Neural crest cell (in vitro differentiated cells): ENCODE results near the gene SUCLG2. TPM values are rescaled to one million over a fixed set of nuclear protein-coding genes. Genes with fewer than 3 reads are reported as not detected.

ENCODE experiments used
- DNase-seq: peaks from one replicate; pipeline ENCODE4 v3.0.0; 2021; ENCODE audit warnings: low read depth, mixed read lengths, low spot score
- H3K27ac Mint-ChIP-seq: one replicate; pipeline ENCODE4 v1.8.0; 2021; ENCODE audit warnings: mild to moderate bottlenecking, mixed read lengths; ENCODE audit not compliant: unreplicated experiment
- H3K27me3 Mint-ChIP-seq: 2 replicates; pipeline ENCODE4 v1.8.0; 2021; ENCODE audit warnings: low read depth, mild to moderate bottlenecking, mixed read lengths
- H3K36me3 Mint-ChIP-seq: 2 replicates; pipeline ENCODE4 v1.8.0; 2021; ENCODE audit warnings: low read depth, mild to moderate bottlenecking, mixed read lengths
- H3K4me1 Mint-ChIP-seq: 2 replicates; pipeline ENCODE4 v1.8.0; 2021; ENCODE audit warnings: mixed read lengths
- H3K4me3 Mint-ChIP-seq: one replicate; pipeline ENCODE4 v1.8.0; 2021; ENCODE audit warnings: mild to moderate bottlenecking, mixed read lengths
- H3K9me3 Mint-ChIP-seq: 2 replicates; pipeline ENCODE4 v1.8.0; 2021; ENCODE audit warnings: mixed read lengths
- CTCF ChIP-seq: fragments of 200-600 bp; sonication (generic); conservative IDR thresholded peaks from 2 replicates; pipeline ENCODE4 v1.5.0; 2021; ENCODE audit warnings: antibody characterized with exemption, mild to moderate bottlenecking
- total RNA-seq: library from RNA; stranded (reverse); gene quantifications from 2 replicates; pipeline ENCODE4 v1.2.1, GENCODE V29; 2021

SUCLG2 gene
- total RNA-seq, 1 donor from 2014 or later = 36.4 TPM

DNA sequence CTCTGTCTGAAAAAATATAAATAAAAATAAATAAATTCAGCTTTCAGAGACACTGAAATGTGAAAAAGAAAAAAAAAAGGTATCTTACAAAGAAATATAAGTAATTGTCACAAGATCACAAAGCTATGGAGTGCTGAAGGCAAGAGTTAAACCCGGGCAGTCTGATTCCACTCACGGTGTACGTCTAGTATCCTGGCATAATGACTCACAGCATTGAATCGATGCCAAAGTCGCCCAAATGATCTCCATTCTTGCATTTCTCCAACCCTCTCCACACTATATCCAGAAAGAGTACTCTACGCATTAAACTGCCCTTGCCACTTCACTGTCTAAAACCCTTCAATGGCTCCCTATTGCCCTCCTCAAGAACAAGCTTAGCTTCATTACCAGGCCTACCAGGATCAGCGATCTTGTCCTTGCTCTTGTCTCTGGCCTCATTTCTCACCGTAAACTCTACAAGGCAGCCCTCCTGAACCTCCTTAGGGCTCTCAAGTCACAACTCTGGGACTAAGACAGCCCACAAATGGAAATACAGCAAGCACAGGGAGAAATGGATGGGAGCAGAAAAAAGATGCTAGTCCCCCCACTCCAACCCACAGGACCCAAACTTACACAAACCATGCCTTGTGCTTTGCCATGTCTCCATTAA is 7.7 kb downstream of the SUCLG2 start:
- H3K4me3 Mint-ChIP-seq = no peak overlapping the region
- no peak for DNase-seq
- peaks cover 11% of the 10 kb centered on the region for H3K36me3 Mint-ChIP-seq
- H3K27ac Mint-ChIP-seq = no peak overlapping the region
- H3K27me3 Mint-ChIP-seq = no peaks in the 10 kb centered on the region
- H3K9me3 Mint-ChIP-seq = no peaks in the 10 kb centered on the region
- no peak for TF ChIP-seq CTCF
- H3K4me1 Mint-ChIP-seq = peaks cover 29% of the 10 kb centered on the region

GRCh38 chr3:67644827-67645226 is 9.6 kb downstream of the SUCLG2 start:
- H3K27me3 Mint-ChIP-seq = no peaks in the 10 kb centered on the region
- no peak for TF ChIP-seq CTCF
- H3K9me3 Mint-ChIP-seq = no peaks in the 10 kb centered on the region
- peaks cover 12% of the 10 kb centered on the region for H3K36me3 Mint-ChIP-seq
- peaks cover 17% of the 10 kb centered on the region for H3K4me1 Mint-ChIP-seq
- H3K4me3 Mint-ChIP-seq = no peak overlapping the region
- no peak for DNase-seq
- no peak overlapping the region for H3K27ac Mint-ChIP-seq

DNA sequence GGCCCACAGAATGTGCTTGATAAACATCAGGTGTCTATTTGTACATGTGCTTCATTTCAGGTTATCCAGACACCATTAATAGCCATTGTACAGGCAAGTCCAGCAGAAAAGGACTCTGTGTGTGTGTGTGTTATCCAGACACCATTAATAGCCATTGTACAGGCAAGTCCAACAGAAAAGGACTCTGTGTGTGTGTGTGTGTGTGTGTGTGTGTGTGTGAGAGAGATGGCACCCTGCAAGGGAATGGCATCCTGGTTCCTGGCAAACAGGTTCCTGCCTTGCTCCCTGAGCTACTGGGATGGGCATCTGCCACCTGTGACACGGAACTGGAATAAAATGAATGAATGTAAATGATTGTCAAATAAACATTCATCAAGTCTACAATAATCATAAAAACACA is 11.7 kb downstream of the SUCLG2 start:
- DNase-seq = no peak
- TF ChIP-seq CTCF = no peak
- H3K9me3 Mint-ChIP-seq = no peaks in the 10 kb centered on the region

GRCh38 chr3:67642190-67642589 is 12.2 kb downstream of the SUCLG2 start:
- H3K4me1 Mint-ChIP-seq = peaks cover 8% of the 10 kb centered on the region
- no peaks in the 10 kb centered on the region for H3K9me3 Mint-ChIP-seq
- no peak for TF ChIP-seq CTCF
- no peak for DNase-seq
- no peaks in the 10 kb centered on the region for H3K27me3 Mint-ChIP-seq
- H3K4me3 Mint-ChIP-seq = no peak overlapping the region
- H3K27ac Mint-ChIP-seq = no peak overlapping the region
- peaks cover 12% of the 10 kb centered on the region for H3K36me3 Mint-ChIP-seq

More for the DNA sequence above, 11.7 kb downstream of the SUCLG2 start:
- Mint-ChIP-seq H3K36me3 (peaks cover 12% of the 10 kb centered on the region), H3K27ac (no peak overlapping the region), H3K27me3 (no peaks in the 10 kb centered on the region), H3K4me1 (peaks cover 8% of the 10 kb centered on the region), H3K4me3 (no peak overlapping the region)

DNA sequence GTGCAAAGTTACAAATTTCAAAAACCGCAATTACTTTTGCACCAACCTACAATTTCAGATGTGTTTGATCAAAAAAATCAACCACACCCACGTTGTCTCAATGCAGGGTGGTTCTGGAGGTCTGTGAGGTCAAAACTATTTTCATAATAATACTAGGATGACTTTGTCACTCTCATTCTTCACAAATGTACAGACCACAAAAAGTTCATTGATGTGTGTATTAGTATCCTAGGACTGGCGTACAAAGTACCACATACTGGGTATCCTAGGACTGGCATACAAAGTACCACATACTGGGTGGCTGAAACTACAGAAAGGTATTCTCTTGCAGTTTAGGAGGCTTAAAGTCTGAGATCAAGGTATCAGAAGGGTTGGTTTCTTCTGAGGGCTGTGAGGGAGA is 13.0 kb downstream of the SUCLG2 start:
- no peaks in the 10 kb centered on the region for H3K9me3 Mint-ChIP-seq
- H3K36me3 Mint-ChIP-seq = peaks cover 8% of the 10 kb centered on the region
- H3K4me1 Mint-ChIP-seq = peaks cover 8% of the 10 kb centered on the region
- no peak for TF ChIP-seq CTCF
- no peak overlapping the region for H3K27ac Mint-ChIP-seq
- H3K4me3 Mint-ChIP-seq = no peak overlapping the region
- H3K27me3 Mint-ChIP-seq = no peaks in the 10 kb centered on the region
- no peak for DNase-seq
